ENCODE data around the gene PDGFC.
"Not testable (repeated sequence)": the region's sequence is repeated elsewhere in the genome, so short reads cannot be mapped to it uniquely, and the experiment has no call there.

Gene PDGFC

DNA sequence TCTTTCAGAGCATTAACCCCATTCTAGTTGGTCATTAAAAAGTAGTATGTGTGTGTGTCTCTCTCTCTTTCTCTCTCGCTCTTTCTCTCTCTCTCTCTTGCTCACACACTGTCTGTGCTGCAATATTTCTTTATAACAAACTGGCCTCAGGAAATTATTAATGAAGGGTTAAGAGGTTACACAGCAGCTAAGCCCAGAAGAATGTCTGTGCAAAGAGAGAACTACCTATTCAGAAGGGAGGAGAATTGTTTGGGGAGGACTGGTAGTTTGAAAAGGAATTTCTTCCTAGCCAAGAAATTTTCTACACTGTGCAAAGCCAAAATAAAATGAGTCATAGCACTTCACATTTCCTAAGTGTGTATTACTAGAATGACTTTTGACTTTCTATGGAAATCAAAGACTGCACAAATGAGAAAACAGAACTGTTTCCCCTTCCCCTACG, 22.2 kb downstream of the PDGFC start:
- DNase-seq: no peak

- DNase-seq: no peak
Measured at GRCh38 chr4:156948738-156949137, 22.9 kb downstream of the PDGFC start.

DNA sequence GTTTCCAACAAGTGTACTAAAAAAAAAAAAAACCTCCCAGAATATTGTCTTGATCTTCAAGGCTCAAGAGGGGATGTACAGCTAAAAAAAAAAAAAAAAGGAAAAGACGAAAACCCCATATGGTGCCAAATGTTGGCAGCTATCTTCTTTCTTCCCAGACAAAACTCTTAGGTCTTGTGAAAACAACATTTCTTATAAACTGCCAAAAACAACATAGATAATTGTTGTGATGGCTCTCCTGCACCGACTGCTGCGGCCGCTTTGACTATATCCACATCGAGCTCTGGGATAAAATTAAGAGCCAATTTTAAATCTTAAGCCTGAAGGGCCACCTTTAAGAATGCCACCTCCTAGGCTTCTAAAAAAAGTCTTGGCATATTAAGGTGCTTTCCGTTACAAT, 23.5 kb downstream of the PDGFC start:
- DNase-seq: no peak

- DNase-seq: peak; percentile 13
Measured at GRCh38 chr4:156946516-156947424, 24.8 kb downstream of the PDGFC start.

GRCh38 chr4:156945532-156945931, 26.1 kb downstream of the PDGFC start:
- no peak for DNase-seq

DNA sequence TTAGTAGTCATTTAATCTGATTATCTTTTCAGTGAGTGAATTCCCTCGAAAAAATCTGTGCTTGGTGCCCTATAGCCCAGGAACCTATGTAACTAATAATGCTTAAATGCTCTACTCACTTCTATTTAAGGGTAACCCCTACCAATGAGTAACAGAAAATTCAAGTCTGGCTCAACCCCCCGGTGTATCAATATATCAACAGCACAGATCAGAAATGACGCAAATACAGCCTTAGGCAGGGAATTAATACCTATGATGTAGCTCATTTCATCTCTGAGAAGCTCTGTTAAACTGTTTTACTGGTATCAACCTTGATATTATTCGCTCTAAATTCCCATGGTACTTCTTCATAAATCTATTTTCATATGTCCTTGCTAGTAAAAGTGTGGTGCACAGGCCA, 28.6 kb downstream of the PDGFC start:
- no peak for DNase-seq

- no peak for DNase-seq
Measured at GRCh38 chr4:156941940-156942548, 29.6 kb downstream of the PDGFC start.

GRCh38 chr4:156939801-156940200, 31.8 kb downstream of the PDGFC start:
- DNase-seq: no peak

GRCh38 chr4:156939139-156939538, 32.5 kb downstream of the PDGFC start:
- DNase-seq: no peak

GRCh38 chr4:156934259-156934635, 37.4 kb downstream of the PDGFC start:
- DNase-seq: no peak

DNA sequence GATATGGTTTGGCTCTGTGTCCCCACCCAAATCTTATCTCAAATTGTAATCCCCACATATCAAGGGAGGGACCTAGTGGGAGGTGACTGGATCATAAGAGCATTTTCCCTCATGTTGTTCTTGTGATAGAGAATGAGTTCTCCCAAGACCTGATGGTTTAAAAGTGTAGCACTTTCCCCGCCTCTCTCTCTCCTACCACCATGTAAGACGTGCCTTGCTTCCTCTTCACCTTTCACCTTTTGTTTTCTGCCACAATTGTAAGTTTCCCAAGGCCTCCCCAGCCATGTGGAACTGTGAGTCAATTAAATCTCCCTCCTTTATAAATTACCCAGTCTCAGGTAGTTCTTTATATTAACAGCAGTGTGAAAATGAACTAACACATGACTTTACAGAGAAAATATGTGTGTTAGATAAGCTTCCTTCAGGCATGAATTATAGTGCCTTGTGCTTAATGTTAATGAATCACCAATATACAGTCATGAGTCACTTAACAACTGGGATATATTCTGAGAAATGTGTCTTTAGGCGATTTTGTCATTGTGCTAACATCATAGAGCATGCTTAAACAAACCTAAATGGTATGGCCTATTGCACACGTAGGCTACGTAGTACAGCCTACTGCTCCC, 37.9 kb downstream of the PDGFC start:
- DNase-seq: no peak

- DNase-seq: not testable (repeated sequence)
Measured at GRCh38 chr4:156932360-156932759, 39.2 kb downstream of the PDGFC start.

DNA sequence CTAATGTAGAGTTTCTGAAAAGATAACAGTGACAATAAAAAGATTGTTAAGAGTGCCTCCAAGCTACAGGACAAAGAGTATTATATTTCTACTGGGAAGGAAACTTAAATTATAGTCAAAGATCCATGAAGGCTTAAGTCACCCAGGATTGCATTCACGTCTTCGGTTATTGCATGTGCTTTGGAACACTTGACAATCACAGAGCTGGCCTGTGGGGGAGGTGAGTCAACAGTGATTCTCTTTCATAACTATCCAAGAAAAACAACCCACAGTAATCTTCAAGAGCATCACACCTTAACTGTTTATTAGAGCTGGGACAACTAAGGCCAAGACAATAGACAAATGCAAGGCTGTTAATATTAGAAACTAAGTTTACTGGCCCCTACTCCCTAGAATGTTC, 40.3 kb downstream of the PDGFC start:
- DNase-seq: no peak

- no peak for DNase-seq
Measured at GRCh38 chr4:156929386-156930105, 42.1 kb downstream of the PDGFC start.

DNA sequence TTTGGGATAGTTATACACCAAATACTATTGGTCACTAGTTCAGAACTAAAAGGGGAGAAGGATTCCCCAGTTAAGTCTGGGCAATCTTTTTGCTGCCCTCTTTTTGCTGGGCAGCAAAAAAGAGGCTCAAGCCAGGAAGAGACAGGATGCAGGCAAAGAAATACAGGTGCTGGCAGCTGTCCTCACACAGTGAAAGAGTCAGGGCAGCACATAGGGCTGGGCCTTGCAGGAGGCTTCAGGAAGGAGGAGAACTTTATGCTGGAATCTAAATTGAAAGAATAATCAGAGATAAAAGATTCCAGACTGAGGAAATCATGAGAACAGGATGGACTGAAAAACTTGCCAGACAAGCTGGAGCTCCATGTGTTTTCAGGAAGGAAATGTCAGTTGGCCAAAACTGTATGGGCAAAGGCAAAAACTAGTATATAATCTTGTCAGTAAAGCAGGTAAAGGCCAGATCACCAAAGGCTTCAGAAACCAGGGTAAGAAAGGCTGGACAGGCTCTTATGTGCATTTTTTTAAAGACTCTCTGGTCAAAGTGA, 46.8 kb downstream of the PDGFC start:
- no peak for DNase-seq

DNA sequence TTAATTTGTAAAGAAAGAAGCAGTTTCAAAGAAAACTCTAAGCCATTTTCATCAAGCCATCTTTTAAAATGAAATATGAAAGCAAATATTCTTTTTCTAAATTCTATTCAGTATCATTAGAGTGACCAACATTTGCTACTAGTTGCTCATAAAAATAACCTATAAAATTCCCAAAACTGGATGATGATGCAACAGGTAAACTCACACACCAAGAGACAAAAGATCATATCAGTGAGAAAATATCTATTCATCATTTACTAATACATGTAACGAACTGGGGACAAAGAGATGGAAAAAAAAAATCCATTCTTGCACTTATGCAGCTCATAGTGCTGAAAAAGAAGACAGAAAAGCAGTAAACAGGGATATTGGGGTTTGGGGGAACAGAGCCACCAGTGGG, 48.1 kb downstream of the PDGFC start:
- no peak for DNase-seq

- no peak for DNase-seq
Measured at GRCh38 chr4:156915221-156915620, 56.4 kb downstream of the PDGFC start.

- DNase-seq: no peak
Measured at GRCh38 chr4:156913234-156913633, 58.4 kb downstream of the PDGFC start.

GRCh38 chr4:156909010-156909409, 62.6 kb downstream of the PDGFC start:
- no peak for DNase-seq

DNA sequence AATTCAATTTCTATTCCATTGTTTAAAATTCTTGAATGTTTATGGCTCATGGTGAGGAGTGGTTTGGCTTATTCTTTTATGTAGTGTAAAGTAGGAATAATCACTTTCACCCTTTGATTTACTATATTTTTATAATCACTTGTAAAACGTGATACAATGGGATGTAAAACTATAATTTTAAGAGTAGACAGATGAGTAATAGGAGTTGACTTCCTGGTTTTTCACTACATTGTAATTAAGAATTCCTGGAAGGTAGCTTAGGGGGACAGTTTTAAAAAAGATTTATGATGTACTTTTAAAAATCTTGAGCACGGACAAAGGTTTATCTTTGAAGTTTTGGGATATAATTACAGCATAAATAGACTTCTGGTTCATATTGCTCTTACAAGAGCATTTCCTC, 65.3 kb downstream of the PDGFC start:
- DNase-seq: no peak

GRCh38 chr4:156901871-156902270, 69.7 kb downstream of the PDGFC start:
- no peak for DNase-seq

DNA sequence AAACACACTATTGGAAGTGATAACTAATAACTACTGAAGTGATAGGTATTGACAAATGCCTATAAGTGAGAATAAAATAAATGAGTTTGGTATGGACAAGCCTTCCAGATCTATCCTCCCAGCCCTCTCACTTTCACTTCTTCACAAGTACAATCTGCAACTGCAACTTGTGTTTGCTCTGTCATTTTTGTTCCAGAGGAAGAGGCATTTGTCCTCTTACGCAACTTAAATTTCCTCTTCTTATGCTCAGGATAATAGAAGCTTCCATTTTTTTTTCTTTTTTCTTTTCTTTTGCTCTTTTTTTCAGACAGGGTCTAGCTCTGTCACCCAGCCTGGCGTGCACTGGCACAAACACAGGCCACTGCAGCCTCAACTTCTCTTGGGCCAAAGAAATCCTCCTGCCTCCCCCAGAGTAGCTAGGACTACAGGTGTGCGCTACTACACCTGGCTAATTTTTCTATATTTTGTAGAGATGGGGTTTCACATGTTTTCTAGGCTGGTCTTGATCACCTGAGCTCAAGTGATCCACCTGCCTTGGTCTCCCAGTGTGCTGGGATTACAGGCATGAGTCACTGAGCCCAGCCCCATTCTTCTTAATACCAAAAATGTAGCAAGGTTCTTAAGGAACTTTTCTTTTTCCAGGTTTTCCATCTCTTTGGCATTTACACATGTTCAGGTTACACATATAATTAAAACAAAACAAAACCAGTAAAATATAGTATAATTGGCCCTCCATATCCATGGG, 73.1 kb downstream of the PDGFC start:
- no peak for DNase-seq
